ENCODE results near the gene EMSY. TPM values are rescaled to one million over a fixed set of nuclear protein-coding genes. Genes with fewer than 3 reads are reported as not detected.

Gene EMSY
- total RNA-seq, 1 experiment from 2014 or later = 29.3 TPM

- Histone ChIP-seq H2BK12ac (ENCODE audit: insufficient read length, low read depth, low read length) (no peak overlapping the region), H3K4me1 (ENCODE audit: insufficient read depth, low read length) (peaks cover 5% of the 10 kb centered on the region; the same call in 1 of the 2 replicates), H4K8ac (replicated peaks; ENCODE audit: insufficient read length, low read depth, low read length) (no peak overlapping the region), H3K9me3 (ENCODE audit: control insufficient read depth, low read depth, low read length) (no peaks in the 10 kb centered on the region), H2BK5ac (ENCODE audit: insufficient read length, low read length) (no peak overlapping the region), H3K23ac (ENCODE audit: insufficient read length, low read depth, low read length) (no peak overlapping the region), H2AFZ (ENCODE audit: low read length) (no peak overlapping the region), H3K18ac (ENCODE audit: insufficient read length, low read depth, low read length) (no peak overlapping the region), H3T11ph (ENCODE audit: low read length) (no peak overlapping the region), H3K9ac (ENCODE audit: extremely low read depth, insufficient read length, low read length) (peak overlapping the region; percentile 98), H2BK20ac (ENCODE audit: low read depth, low read length, poor library complexity, severe bottlenecking) (no peak overlapping the region), H3K14ac (ENCODE audit: insufficient read depth, low read length) (no peak overlapping the region; the same call in 1 of the 2 replicates), H3K4ac (ENCODE audit: low read depth, low read length) (no peak overlapping the region; the same call in 1 of the 2 replicates), H3K79me1 (ENCODE audit: insufficient read depth, low read depth, low read length, poor library complexity, severe bottlenecking) (no peaks in the 10 kb centered on the region), H3K4me2 (ENCODE audit: insufficient read depth, insufficient read length, low read length) (peak overlapping the region; percentile 58), H2BK15ac (ENCODE audit: low read depth, low read length) (no peak overlapping the region), H4K91ac (ENCODE audit: insufficient read length, low read depth, low read length) (no peak overlapping the region), H4K20me1 (ENCODE audit: control insufficient read depth, insufficient read depth, insufficient read length) (no peaks in the 10 kb centered on the region), H3K79me2 (ENCODE audit: insufficient read depth, low read length) (peaks cover 11% of the 10 kb centered on the region; the same call in 1 of the 2 replicates), H2AK5ac (ENCODE audit: insufficient read length, low read length) (no peak overlapping the region), H3K56ac (ENCODE audit: insufficient read length, low read depth, low read length) (no peak overlapping the region), H4K5ac (ENCODE audit: insufficient read length, low read depth, low read length) (no peak overlapping the region), H3K23me2 (ENCODE audit: insufficient read length, low read depth, low read length, poor library complexity, severe bottlenecking) (peaks cover 7% of the 10 kb centered on the region), H3K27ac (ENCODE audit: insufficient read length, low read depth, low read length) (no peak overlapping the region), H2BK120ac (ENCODE audit: low read depth, low read length, poor library complexity, severe bottlenecking) (no peak overlapping the region), H3K27me3 (ENCODE audit: insufficient read depth, low read length) (no peaks in the 10 kb centered on the region)
- Mint-ChIP-seq H3K4me3 (peak overlapping the region; percentile 94 to 99), H3K36me3 (ENCODE audit: insufficient read depth in 1 of 3, low read depth in 3 of 3) (peaks cover 3 to 24% (median 5%) of the 10 kb centered on the region in 3 experiments; a peak in 5 of 7 replicates), H3K4me1 (peaks cover 32 to 34% of the 10 kb centered on the region in 2 experiments), H3K27ac (peak overlapping the region; percentile 99 to 100 (median 99); a peak in 5 of 7 replicates), H3K27me3 (ENCODE audit: low read depth) (no peaks in the 10 kb centered on the region), H3K9me3 (no peaks in the 10 kb centered on the region)
- no peak for DNase-seq
- WGBS (ENCODE audit: extremely low coverage, insufficient read length, low lambda C conversion rate) = no CpG with 5 or more reads among the region's 10 CpGs
- TF ChIP-seq CTCF (conservative IDR thresholded peaks at IDR 0.05) = no peak
Measured at GRCh38 chr11:76443268-76443980, 1.4 kb upstream of the EMSY start.

Measured in H9 (cell line).